ENCODE measurements around the gene OSBPL5. TPM values are rescaled to one million over a fixed set of nuclear protein-coding genes. Genes with fewer than 3 reads are reported as not detected.

The OSBPL5 gene
- total RNA-seq, 1 experiment from 2014 or later, result 16.1 TPM

GRCh38 chr11:3085052-3085451 lies 80.1 kb downstream of the OSBPL5 start:
- H3K4me1 Mint-ChIP-seq, result peaks cover 0 to 2% of the 10 kb centered on the region in 2 experiments; a peak in 1 of 4 replicates
- no peak overlapping the region for H2BK12ac ChIP-seq (ENCODE audit: insufficient read length, low read depth, low read length)
- TF ChIP-seq CTCF (conservative IDR thresholded peaks at IDR 0.05), result no peak
- no peak overlapping the region for H3K9ac ChIP-seq (ENCODE audit: extremely low read depth, insufficient read length, low read length)
- H2AFZ ChIP-seq (ENCODE audit: low read length), result no peak overlapping the region
- no peaks in the 10 kb centered on the region for H3K9me3 ChIP-seq (ENCODE audit: control insufficient read depth, low read depth, low read length)
- H3K14ac ChIP-seq (ENCODE audit: insufficient read depth, low read length), result no peak overlapping the region
- no peak overlapping the region for H2BK120ac ChIP-seq (ENCODE audit: low read depth, low read length, poor library complexity, severe bottlenecking)
- no peak overlapping the region for H3K23ac ChIP-seq (ENCODE audit: insufficient read length, low read depth, low read length)
- no peak overlapping the region for H4K8ac ChIP-seq (replicated peaks; ENCODE audit: insufficient read length, low read depth, low read length)
- no peaks in the 10 kb centered on the region for H3K79me2 ChIP-seq (ENCODE audit: insufficient read depth, low read length)
- H4K20me1 ChIP-seq (ENCODE audit: control insufficient read depth, insufficient read depth, insufficient read length), result no peaks in the 10 kb centered on the region
- H3K18ac ChIP-seq (ENCODE audit: insufficient read length, low read depth, low read length), result no peak overlapping the region
- no peak overlapping the region for H2BK5ac ChIP-seq (ENCODE audit: insufficient read length, low read length)
- H4K5ac ChIP-seq (ENCODE audit: insufficient read length, low read depth, low read length), result no peak overlapping the region
- H3K27ac Mint-ChIP-seq, result no peak overlapping the region
- no peak overlapping the region for H3K27ac ChIP-seq (ENCODE audit: insufficient read length, low read depth, low read length)
- H3K36me3 Mint-ChIP-seq (ENCODE audit: insufficient read depth in 1 of 3, low read depth in 3 of 3), result no peaks in the 10 kb centered on the region
- H2BK20ac ChIP-seq (ENCODE audit: low read depth, low read length, poor library complexity, severe bottlenecking), result no peak overlapping the region
- no peak overlapping the region for H3K4me3 Mint-ChIP-seq
- no peak for DNase-seq
- WGBS (ENCODE audit: extremely low coverage, insufficient read length, low lambda C conversion rate), result no CpG with 5 or more reads among the region's 5 CpGs
- peaks cover 10% of the 10 kb centered on the region for H3K27me3 Mint-ChIP-seq (ENCODE audit: low read depth)
- no peaks in the 10 kb centered on the region for H3K27me3 ChIP-seq (ENCODE audit: insufficient read depth, low read length)
- no peak overlapping the region for H3T11ph ChIP-seq (ENCODE audit: low read length)
- no peak overlapping the region for H4K91ac ChIP-seq (ENCODE audit: insufficient read length, low read depth, low read length)
- no peak overlapping the region for H3K4me2 ChIP-seq (ENCODE audit: insufficient read depth, insufficient read length, low read length)
- no peaks in the 10 kb centered on the region for H3K4me1 ChIP-seq (ENCODE audit: insufficient read depth, low read length)
- no peaks in the 10 kb centered on the region for H3K23me2 ChIP-seq (ENCODE audit: insufficient read length, low read depth, low read length, poor library complexity, severe bottlenecking)
- H3K79me1 ChIP-seq (ENCODE audit: insufficient read depth, low read depth, low read length, poor library complexity, severe bottlenecking), result no peaks in the 10 kb centered on the region
- peaks cover 0 to 3% of the 10 kb centered on the region in 2 experiments; a peak in 2 of 5 replicates for H3K9me3 Mint-ChIP-seq
- no peak overlapping the region for H2AK5ac ChIP-seq (ENCODE audit: insufficient read length, low read length)
- no peak overlapping the region for H3K56ac ChIP-seq (ENCODE audit: insufficient read length, low read depth, low read length)
- no peak overlapping the region for H2BK15ac ChIP-seq (ENCODE audit: low read depth, low read length)
- H3K4ac ChIP-seq (ENCODE audit: low read depth, low read length), result no peak overlapping the region
